SU-DHL-6 (cell line): Measurements from ENCODE around the gene MUC7.

Experiments used
- CTCF ChIP-seq: fragments of 200-600 bp; sonication (generic); IDR thresholded peaks from one replicate; pipeline ENCODE4 v1.5.1; 2017; ENCODE audit warnings: antibody characterized with exemption, mild to moderate bottlenecking, low read length, moderate library complexity; ENCODE audit not compliant: insufficient read depth, poor library complexity, severe bottlenecking
- EZH2phosphoT487 ChIP-seq: fragments of 200-600 bp; sonication (generic), shearing (Covaris generic); conservative IDR thresholded peaks from 2 replicates; pipeline ENCODE4 v1.6.1; 2018; ENCODE audit warnings: mild to moderate bottlenecking, antibody characterized with exemption, low read length, moderate library complexity, mixed read lengths

GRCh38 chr4:70437197-70437596 is 34.8 kb upstream of the MUC7 start:
- TF ChIP-seq CTCF (no peak), EZH2phosphoT487 (no peak)
